HG03469 (cell line): Measurements from ENCODE around the gene LY6G5B.

ENCODE experiments used
- ATAC-seq: cut with Tn5 transposase; IDR thresholded peaks from one replicate; pipeline ENCODE4 v1.9.1; 2021; ENCODE audit warnings: mild to moderate bottlenecking, moderate library complexity, moderate number of reproducible peaks; ENCODE audit not compliant: unreplicated experiment

LY6G5B gene

DNA sequence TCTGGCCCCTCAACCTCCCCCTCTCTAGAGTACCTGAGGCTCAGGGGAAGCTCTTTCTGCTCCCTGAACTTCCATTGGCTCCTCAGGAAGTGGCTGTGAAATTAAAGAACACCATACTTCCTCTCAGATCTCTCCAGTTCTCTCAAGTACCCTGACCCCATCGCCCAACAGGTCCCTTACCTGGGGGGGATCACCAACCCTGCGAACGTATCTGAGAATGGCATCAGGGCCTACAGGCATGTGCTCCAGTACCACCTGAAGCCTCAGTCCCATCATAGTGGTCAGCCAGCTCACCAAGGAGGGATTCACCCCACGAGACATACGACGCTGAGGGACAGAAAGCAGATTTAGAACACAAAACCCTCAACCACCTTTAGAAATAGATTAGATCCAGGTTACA, 29.2 kb upstream of the LY6G5B start:
- ATAC-seq, result no peak

DNA sequence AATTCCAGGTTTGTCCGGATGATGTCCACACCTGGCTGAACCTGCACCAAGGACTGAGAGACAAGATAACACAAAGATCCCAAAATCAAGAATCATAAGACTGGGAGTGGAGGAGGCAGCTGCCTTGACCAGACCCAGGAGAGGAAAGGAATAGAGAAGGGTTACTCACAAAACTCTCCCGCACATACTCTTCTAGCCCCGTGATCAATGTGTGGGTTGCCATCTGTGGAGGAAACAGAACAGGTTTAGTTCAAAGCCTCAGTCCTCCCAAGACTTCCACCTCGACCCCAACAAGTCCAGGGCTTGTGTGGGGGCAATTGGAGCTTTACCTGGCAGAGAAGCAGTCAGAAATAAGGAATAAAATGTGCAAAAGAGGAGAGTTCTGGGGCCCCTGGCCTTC, 28.4 kb upstream of the LY6G5B start:
- ATAC-seq, result no peak

DNA sequence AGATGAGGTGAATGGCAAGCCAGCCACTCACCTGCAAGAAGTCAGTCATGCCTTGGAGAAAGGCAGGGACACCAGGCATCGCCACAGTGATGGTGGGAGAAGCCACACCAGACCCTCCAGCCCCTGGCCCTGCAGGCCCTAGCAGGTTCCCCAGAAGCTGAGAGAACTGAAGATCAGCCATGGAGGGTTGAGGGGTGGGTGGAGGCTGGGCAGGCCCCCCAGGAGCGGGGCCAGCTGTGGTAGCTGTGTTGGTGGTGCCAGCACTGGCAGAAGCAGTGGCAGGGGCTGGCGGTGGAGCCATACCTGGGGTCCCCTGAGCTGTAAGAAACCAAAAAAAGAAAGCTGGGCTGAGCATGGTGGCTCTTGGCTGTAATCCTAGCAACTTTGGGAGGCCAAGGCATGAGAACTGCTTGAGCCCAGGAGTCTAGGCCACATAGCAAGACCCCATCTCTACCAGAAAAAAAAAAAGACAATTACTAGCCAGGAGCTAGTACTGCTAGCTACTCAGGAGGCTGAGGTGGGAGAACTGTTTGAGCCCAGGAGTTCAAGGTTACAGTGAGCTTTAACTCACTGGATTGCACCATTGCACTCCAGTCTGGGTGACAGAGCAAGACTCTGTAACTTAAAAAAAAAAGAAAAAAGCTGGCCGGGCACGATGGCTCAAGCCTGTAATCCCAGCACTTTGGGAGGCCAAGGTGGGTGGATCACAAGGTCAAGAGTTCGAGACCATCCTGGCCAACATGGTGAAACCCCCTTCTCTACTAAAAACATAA, 26.8 kb upstream of the LY6G5B start:
- ATAC-seq, result no peak

DNA sequence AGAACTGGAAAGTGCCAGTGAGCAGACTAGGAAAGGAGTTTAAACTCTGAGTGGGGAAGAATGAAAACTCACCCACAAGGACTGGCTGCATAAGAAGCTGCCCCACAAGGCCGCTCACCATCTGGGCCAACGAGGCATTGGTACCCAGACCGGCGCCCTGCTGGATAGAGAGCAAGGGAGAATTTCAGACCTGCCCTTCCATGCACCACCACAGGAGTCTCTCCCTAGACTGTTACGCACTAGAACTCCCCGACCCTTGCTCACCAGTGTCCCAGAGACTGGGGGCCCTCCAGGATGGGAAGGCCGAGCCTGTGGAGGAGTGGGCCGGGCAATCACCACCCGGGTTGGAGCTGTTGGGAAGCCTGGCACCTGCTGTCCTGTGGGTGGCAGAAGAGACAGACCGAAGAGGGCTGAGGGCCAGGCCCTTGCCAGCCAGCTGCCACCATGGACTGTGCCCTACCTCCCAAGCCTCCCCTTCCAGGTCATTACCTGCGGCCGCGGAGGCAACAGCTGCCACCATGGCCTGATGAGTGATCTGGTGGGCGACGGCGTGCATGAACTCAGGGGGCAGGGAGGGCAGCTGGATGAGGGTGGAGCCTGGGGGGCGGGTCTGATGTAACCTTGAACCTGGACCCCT, 25.8 kb upstream of the LY6G5B start:
- no peak for ATAC-seq

DNA sequence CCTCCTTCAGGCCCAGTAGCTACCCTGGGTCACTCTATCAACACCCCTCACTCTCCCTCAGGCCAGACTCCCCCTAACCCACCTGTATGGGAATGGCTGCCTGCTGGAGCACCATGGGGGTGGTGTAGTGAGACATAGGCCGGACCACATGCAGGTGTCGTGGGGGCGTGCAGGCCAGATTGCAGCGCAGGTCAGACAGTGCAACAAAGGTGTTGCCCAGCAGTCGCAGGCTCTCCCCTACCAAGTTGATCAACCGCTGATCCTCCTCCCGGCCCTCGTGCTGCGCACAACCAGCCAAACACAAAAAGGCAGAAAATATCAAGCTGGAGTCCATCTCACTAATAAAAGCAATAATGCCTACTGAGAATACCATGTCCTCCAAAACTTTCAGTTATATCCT, 24.5 kb upstream of the LY6G5B start:
- no peak for ATAC-seq

DNA sequence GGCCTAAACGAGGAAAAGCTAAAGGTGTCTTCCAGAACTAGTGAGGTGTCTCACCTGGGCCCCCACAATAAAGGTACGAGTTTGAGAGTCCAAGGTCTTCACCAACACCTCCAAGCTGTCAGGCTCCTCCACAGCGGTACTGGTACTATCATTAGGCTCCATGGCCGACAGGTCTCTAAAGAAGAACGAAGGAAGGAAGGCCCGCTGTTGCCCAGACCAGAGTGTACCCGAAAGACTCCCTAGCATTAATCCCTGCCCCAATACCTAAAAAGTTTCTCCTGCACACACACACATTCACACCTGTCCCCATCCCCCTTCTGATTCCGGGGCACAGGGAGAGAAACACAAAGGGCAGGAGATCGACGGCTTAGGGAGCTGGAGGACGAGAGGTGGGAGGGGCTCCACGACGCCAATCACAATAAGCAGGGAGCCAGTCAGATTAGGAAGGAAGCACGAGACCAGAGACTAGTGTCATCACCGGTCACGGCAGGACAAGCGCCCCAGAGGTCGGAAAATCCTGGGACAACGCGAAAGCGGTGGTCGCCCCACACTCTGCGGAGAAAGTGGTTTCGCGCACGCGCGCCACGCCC, 18.1 kb upstream of the LY6G5B start:
- peak; percentile 17 for ATAC-seq

DNA sequence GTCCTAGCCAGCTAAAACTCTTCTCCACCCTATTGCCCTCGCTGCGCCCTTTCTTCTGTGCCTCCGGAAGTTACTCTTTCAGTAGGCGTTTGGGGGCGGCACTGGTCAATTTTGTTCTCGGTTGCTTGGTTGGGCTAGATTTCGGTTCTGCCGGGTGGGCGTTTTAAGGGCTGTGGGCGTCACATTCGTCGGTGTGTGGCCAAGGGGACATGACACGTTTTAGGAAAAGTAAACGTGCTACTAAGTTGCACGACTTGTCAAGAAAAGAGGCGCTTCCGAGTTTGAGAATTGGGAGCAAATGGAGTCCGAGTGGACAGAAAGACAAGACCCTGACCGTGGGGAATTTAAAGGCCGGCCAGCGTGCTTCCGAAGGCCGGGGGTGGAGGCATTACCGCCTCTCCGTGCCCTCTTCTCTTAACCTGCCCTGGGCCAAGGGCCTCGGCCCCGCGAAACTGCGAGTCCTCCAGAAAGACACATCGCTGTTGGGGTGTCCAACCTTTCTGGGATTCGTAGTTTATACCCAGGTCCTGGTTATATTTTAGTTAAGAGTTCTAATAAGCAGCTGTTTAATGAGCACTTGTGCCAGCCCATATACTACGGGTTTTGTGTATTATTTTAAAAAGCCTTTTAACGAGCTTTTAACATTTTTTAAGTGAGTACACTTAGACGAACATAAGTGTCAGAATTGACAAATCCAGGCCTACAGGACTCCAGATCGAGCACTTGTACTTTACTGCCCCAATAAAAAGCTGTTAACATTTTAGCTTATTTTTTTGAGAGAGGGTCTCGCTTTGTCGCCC, 16.7 kb upstream of the LY6G5B start:
- ATAC-seq, result peak; percentile 42

DNA sequence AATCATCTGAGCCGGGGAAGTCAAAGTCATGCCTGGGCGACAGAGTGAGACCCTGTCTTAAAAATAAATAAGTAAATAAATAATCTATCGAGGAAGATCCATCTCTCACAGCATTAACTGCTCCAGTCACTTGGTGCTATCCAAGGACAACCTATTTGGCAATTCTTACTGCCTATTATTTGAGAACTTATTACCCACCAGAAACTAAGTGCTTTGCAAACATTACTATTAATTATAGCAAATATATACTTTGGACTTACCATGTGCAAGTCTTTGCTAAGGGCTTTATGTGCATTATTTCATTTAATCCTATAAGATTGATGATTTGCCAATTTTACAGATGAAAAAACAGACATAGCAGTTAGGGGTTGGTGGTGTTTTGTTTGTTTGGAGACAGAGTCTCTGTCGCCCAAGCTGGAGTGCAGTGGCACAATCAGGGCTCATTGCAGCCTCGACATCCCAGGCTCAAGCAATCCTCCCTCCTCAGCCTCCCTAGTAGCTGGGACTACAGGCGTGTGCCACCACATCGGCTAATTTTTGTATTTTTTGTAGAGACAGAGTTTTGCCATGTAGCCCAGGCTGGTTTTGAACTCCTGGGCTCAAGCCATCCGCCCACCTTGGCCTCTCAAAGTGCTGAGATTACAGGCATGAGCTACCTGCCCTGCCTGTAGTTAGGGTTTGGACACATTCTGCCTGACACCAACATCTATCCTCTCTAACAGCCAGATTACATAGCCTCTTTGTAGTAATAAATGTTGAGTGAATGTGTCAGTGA, 15.0 kb upstream of the LY6G5B start:
- ATAC-seq, result no peak

DNA sequence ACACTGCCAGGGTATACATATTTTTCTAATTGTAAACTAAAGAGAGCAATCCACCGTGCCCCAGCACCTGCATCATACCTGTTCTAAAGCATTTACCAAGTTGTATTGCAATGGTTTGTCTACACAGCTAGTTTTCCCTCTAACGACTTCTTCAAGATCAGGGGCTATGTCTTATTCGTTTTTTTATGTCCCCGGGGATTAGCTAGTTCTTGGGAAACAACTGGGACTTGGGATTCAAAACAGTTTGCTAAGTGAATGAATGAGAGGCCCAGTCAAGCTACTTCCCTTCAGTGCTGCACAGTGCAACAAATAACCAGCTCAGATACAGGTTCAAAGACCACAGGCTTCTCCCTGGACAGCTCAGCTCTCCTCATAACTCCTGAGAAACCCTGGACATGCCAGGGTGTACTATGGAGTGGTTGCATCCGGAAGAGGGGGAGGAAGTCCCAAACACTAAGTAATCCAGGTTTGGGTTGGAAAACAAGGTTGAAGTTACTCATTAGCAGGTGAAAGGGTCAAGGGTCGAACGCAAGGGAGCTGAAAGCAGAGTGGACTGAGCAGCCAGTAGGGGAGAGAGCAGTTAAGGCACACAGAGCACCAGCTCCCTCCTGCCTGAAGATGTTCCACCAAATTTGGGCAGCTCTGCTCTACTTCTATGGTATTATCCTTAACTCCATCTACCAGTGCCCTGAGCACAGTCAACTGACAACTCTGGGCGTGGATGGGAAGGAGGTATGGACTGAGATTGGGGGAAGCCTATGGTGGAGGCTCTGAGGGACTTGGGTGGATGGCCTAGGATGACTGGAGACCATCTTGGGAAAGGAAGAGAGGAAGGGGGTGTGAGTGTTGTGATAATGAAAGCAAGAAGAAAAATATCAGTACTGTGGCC, 14.2 kb upstream of the LY6G5B start, which contains the start of gene APOM:
APOM (plus strand) TSS at position 546 of the 889 bp plus-strand sequence; CDS start at position 619, 73 bp downstream.
- no peak for ATAC-seq

DNA sequence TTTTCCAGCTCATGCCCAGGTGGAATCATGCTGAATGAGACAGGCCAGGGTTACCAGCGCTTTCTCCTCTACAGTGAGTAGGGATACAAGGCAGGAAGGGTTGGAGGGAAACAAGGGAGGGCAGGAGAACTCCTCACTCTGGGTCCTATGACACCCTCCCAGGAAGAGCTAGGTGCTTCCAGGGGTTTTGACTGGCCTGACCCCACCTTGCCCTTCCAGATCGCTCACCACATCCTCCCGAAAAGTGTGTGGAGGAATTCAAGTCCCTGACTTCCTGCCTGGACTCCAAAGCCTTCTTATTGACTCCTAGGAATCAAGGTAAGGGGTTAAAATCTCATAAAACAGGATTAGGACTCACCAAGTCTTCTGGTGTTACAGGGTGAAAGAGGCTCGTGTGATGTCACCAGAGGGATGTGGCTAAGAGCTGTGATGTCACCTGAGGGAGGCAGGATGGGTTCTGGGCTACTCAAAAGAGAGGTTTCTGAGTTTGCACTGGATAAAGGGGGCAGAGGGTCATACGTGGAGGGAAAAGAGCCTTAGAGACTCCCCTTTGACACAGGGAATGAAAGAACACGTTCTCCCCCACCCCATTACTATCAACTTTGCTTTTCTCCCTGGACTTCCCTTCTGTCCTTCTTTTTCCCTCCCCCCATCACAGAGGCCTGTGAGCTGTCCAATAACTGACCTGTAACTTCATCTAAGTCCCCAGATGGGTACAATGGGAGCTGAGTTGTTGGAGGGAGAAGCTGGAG, 12.2 kb upstream of the LY6G5B start:
- no peak for ATAC-seq

DNA sequence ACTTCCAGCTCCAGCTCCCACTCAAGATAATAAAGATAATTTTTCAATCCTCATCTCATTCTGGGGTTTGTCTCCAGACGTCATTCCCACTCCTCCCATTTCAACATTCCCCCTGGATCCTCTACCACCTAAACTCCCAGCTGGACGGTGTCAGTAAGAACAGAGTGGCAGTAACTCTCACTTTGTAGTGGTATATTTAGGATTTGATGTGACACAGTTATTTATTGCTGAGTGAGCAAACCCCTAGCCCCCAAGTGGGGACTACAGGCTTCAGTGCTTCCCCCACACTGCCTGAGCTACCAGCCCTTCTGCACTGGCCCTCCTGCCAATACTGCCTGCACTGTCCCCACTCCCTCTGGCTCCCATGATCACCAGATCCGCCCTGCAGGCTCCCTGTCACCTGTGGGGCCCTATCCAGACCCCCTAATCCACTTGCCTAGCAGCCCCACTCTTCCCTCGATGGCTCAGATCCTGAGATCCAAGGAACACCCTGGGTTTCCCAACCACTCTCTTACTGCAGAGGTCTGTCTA, 11.6 kb upstream of the LY6G5B start:
- ATAC-seq, result no peak

DNA sequence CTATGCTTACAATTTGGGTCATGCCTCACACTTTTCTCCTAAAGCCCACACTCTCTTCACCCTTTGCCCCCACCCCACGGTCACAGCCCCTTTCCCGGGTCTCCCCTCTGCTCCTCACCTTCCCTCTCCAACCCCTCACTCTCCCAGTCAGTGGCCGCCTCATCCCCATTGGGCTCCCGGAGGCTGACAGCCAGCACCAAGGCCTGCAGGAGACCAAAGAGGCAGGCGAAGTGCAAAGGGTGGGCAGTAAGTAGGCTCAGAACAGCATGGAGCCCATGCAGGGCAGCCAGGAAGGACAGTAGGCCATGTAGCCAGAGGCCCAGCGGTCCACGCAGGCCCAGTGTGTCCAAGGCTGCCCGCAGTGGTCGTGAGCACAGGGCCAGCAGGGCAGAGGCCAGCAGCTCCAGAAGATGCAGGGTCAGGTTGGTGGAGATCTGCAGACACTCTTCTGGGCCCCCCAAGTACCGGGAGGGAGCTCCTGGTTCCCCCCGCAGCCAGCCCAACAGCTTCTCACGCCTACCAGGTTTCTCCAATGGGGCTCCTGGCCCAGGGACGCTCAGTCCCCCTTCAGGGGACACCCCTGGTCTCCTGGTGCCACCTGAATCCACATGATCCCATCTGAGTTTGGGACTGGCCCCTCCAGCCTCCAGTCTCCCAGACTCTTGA, 10.7 kb upstream of the LY6G5B start:
- ATAC-seq, result no peak

DNA sequence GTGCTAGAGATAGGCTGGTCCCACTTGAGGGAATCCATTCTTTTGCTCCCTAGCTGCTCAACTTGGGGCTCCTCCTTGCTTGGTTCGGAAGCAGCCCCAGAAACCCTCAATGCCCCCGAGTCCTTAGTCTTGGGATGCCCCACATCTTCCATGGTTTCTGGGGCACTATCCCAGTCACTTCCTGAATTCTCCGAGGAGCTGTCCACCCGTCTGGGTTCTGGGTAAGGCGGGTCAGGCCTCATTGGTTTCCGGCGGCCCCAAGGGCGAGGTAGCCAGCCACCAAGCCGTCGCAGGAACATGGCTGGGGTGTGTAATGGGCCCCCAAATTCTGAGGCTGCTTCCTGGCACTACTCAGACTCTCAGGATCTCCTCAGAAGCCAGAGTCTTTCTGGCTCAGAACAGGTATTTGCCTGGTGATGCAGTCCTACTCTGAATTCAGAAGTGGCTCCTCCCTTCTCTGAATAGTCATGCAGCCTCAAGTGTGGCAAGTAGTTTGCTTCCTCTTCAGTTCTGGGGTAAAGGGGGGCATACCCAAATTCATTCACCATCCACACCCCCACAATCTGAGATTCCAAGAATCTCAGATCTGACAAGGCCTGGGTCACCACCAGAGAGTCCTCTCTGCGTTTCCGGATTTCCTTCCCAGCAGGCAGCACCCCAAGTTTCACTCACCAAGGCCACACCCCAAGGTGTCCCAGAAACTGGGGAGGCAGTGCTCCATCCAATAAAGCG, 10.0 kb upstream of the LY6G5B start:
- ATAC-seq, result no peak

DNA sequence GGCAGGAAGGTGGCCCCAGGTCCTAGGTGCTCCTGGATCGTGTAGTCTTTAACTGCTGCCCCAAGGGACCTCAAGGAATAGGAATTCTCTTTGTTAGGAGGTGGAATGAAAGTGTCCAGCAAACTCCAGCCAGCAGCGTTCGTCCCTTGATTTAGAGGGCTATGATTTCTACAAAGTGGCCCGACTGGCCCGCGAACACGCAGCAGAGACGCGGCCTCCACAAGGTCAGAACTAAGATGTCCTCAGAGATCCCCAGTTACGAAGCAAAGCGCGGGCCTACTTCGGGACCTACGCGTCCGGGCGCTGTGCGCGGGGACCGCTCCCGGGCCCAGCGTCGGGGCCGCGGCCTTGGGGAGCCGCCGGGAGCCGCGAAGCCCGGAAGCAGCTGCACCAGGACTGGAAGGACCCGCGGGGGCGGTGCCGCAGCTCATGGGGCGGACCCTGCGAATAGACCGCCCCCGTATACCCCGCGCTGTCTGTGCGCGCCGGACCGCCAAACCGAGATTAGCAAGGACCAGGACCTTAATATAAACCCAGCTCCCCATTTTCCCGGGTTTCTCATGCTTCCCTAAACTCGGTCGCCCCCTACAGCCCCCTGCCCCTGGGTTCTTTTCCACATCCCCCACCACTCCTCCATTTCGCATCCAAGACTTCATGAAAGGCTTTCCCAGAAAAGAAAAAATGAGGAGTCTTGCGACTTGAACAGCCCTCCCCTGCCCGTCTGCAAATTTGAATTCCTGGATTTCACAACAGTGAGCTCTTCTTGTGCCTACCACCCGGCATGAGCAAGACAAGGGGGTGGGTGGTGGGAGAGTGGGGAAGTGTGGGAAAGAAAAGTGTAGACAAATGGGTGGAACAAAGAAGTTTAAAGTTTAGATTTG, 9.2 kb upstream of the LY6G5B start, which contains the start of gene C6orf47:
C6orf47 (minus strand) TSS at position 398 of the 881 bp plus-strand sequence. CDS start 831 bp downstream, outside the sequence.
- ATAC-seq, result no peak

DNA sequence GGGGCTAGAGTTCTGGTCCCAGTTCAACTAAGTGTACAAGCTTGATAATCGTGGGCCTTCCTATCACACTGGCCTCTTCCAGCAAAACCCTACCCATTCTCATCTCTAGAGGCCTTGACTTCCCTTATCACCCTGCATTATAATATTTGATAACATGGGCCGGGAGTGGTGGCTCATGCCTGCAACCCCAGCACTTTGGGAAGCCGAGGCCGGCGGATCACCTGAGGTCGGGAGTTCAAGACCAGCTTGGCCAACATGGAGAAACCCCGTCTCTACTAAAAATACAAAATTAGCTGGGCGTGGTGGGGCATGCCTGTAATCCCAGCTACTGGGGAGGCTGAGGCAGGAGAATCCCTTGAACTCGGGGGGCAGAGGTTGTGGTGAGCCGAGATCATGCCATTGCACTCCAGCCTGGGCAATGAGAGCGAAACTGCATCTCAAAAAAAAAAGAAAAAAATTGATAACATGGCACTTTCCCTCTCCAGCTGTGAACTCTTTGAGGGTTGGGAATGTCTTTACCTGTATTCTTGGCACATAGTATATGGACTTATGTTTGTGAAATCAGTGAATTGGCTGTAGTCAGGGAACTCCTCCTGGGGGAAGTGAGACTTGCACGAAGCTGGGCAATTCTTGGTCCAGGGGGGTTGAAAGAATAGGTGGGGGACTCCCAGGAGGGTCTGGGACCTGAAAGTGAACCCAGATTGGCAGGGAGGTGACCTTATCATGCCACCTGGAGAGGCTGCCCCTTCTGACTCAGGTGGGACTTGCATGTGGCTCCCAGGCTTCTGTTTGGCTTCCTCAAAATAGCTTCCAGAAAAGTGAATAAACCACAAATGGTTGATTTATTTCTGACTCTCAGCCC, 8.3 kb upstream of the LY6G5B start:
- no peak for ATAC-seq
